Neural progenitor cell (in vitro differentiated cells): ENCODE measurements around the gene R3HCC1L.

Experiments used
- CTCF ChIP-seq: fragments of 200-600 bp; sonication (generic); IDR thresholded peaks from 2 replicates; pipeline ENCODE4 v1.5.1; 2017; ENCODE audit warnings: antibody characterized with exemption, mild to moderate bottlenecking
- EZH2 ChIP-seq: fragments of 200-600 bp; sonication (generic); IDR thresholded peaks from 2 replicates; pipeline ENCODE4 v1.6.1; 2017; ENCODE audit warnings: antibody characterized with exemption, mild to moderate bottlenecking, moderate library complexity
- EZH2phosphoT487 ChIP-seq: fragments of 200-600 bp; sonication (generic); IDR thresholded peaks from 2 replicates; pipeline ENCODE4 v1.6.1; 2017; ENCODE audit warnings: antibody characterized with exemption

GRCh38 chr10:98272656-98273055 lies 138.2 kb downstream of the R3HCC1L start:
- no peak for TF ChIP-seq CTCF
- TF ChIP-seq EZH2 = no peak
- no peak for TF ChIP-seq EZH2phosphoT487
